Stimulated activated effector memory CD8-positive, alpha-beta T cell treated with anti-CD3 and anti-CD28 coated beads, Interleukin-12 subunit alpha, Interleukin-12 subunit beta, amount 100 ng/mL, for 72 hours (primary cell): ENCODE data around the gene HVCN1.
A peak's percentile ranks its signal among the peaks of the same experiment; 100 is the strongest.

Experiments used
- ATAC-seq: fragments of 150-1000 bp; cut with Tn5 transposase; 2 replicates; pipeline ENCODE4 v1.10.0; 2021
- DNase-seq, 2 donors: peaks; one replicate each; pipeline ENCODE4 v3.0.0; 2021 to 2022; ENCODE audit warnings: low spot score in 2 of 2
- H3K27ac Mint-ChIP-seq: one replicate; pipeline ENCODE4 v1.8.0; 2022; ENCODE audit warnings: mild to moderate bottlenecking, mixed read lengths
- H3K36me3 Mint-ChIP-seq: one replicate; pipeline ENCODE4 v1.8.0; 2022; ENCODE audit warnings: mild to moderate bottlenecking, mixed read lengths
- H3K4me1 Mint-ChIP-seq: one replicate; pipeline ENCODE4 v1.8.0; 2022; ENCODE audit warnings: mixed read lengths
- H3K4me3 Mint-ChIP-seq: one replicate; pipeline ENCODE4 v1.8.0; 2022; ENCODE audit warnings: mild to moderate bottlenecking, mixed read lengths
- H3K9me3 Mint-ChIP-seq: one replicate; pipeline ENCODE4 v1.8.0; 2022; ENCODE audit warnings: mixed read lengths

The HVCN1 gene

DNA sequence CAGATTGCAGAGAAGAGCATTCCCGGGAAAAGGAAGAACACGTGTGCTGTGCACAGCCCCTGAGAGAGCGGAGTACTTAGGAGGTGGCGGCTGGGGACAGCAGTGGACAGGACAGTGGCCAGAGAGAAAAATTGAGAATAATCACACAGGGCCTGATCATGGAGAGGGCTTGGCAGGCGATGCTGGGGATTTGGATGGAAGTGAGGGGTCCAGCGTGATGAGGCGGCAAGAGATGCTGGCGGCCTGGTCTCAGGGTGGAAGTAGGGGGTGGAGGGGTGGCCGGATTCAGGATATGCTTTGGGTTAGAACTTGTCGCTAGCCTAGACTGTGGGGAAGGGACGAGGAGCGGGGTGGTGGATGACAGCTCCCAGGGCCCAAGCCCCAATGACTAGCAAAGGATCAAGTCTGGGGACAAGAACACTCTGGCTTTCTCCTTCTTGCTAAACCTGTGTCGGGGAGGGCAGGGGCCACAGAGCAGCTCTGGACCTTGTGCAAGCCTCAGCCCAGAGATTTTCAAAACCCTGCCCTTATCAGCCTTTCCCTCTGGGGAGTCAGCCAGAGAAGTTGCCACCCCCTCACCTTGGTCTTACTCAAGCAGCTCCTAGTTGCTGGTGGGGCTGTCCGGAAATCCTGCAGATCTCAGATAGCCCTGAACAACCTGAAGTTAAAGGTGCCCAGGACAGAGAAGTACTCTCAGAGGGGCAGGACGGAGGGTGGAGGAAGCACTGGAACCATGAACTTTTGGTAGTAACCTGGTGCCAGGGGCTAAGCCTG, 1.3 kb downstream of the HVCN1 start:
- H3K27ac Mint-ChIP-seq, result peak overlapping the region; percentile 18
- no peaks in the 10 kb centered on the region for H3K9me3 Mint-ChIP-seq
- H3K4me3 Mint-ChIP-seq, result peak overlapping the region; percentile 92
- ATAC-seq, result no peak
- H3K4me1 Mint-ChIP-seq, result peaks cover 34% of the 10 kb centered on the region
- H3K36me3 Mint-ChIP-seq, result no peaks in the 10 kb centered on the region
- no peak for DNase-seq

DNA sequence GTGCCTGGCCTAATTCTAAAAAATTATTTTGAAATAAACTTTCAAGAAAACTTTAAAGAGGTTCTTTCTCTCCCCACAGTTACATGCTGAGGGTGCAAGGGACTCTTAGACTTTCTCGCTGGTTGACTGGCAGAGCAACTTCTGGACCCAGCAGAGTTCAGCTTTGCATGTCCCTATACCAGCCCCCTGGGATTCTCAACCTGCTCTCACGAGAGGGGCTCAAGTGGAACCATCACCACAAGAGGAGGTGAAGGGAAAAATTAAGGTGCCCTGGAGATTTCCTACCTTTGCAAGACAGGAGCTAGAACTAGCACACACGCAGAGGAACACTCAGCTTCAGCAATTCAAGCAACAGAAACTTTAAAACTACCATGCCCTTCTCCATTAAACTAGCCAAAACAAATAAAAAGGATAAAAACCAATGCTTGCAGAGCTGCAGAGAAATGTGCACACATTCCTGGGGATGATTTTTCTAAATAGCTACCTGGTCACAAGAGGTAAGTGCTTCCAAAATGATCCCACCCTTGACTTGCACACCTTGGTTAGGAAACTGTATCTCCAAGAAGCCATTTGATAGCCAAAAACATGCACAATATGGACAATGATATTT, 2.5 kb downstream of the HVCN1 start:
- no peak for ATAC-seq
- no peak overlapping the region for H3K27ac Mint-ChIP-seq
- no peak for DNase-seq
- H3K9me3 Mint-ChIP-seq, result no peaks in the 10 kb centered on the region
- peaks cover 34% of the 10 kb centered on the region for H3K4me1 Mint-ChIP-seq
- peak overlapping the region; percentile 92 for H3K4me3 Mint-ChIP-seq
- no peaks in the 10 kb centered on the region for H3K36me3 Mint-ChIP-seq

DNA sequence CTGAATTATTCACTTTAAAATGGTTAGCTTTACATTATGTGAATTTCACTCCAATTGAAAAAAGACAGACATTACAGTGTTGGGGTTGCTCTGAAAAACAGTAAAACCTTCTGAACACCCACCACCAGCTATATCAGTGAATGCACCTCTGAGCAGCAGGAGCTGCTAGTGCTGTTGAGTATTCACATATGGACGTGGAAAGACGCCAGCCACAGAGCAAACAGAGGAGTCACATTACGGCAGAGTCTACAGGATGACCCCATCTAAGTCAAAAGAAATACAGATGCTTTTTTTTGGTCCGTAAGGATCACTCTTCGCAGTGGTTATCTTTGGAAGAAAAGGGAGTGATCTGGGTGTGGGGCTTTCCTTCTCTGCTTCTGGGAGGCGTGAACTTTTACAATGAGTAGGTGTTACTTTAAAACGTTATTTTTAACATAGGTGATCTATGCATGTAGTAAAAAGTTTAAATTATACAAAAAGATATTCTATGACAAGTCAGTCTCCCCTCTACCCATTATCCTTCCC, 4.5 kb downstream of the HVCN1 start:
- Mint-ChIP-seq H3K4me3 (no peak overlapping the region), H3K9me3 (no peaks in the 10 kb centered on the region), H3K36me3 (no peaks in the 10 kb centered on the region), H3K27ac (no peak overlapping the region), H3K4me1 (peaks cover 21% of the 10 kb centered on the region)
- ATAC-seq (no peak), DNase-seq (no peak)

DNA sequence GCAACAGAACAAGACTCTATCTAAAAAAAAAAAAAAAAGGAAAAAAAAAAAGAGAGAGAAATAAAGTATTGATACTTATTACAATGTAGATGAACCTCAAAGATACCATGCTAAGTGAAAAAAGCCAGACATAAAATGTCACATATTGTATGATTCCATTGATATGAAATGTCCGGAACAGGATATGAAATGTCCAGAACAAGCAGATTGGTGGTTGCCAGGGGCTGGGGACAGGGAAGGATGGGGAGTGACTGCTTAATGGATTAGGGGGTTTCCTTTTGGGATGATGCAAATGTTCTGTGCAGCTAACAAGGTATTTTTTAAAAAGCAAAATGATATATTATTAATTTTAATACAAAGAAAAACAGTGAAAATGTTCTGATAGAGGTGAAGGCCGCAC, 5.0 kb downstream of the HVCN1 start:
- Mint-ChIP-seq H3K36me3 (no peaks in the 10 kb centered on the region), H3K4me1 (peaks cover 19% of the 10 kb centered on the region), H3K9me3 (no peaks in the 10 kb centered on the region), H3K27ac (no peak overlapping the region), H3K4me3 (no peak overlapping the region)
- no peak for ATAC-seq
- DNase-seq, result no peak

DNA sequence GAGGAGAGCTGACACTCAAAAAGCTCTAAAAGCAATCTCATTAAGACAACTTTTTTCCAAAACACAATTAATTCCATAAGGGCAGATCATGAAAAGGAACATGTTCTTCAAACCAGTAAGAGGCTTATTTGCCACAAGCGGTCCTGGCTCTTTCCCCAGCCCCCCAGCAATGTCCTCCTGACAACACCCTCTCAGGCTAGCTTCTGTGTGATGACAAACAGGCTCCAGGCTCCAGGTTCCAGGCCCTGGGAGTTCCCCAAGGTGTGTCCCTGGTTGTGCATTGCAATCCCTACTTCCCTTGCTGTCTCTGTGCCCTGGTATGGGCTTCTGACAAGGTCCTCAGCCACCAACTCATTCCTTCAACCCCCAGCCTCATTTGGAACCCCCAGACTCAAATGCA, 8.9 kb downstream of the HVCN1 start:
- Mint-ChIP-seq H3K9me3 (no peaks in the 10 kb centered on the region), H3K4me1 (peaks cover 23% of the 10 kb centered on the region), H3K4me3 (no peak overlapping the region), H3K36me3 (no peaks in the 10 kb centered on the region), H3K27ac (peak overlapping the region; percentile 55)
- DNase-seq (no peak), ATAC-seq (no peak)

DNA sequence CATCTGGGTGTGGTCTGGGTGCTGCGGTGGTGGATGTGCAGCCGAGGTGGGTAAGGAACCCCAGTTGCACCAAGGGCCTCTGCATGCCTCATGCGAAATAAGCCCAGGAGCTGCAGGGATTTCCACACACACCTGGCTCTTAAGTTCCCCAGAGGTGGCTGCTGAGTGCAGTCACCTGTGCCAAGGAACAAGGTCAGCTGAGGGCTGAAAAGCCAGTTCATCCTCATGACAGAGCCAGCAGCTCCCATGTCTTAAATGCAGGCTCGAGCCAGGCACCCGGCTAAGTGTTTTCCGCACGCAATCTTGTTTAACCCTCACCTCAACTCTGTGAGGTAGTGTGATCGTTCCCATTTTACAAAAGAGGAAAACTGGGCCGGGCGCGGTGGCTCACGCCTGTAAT, 9.7 kb downstream of the HVCN1 start:
- peaks cover 20% of the 10 kb centered on the region for H3K4me1 Mint-ChIP-seq
- H3K36me3 Mint-ChIP-seq, result no peaks in the 10 kb centered on the region
- peaks cover 3% of the 10 kb centered on the region for H3K9me3 Mint-ChIP-seq
- no peak overlapping the region for H3K27ac Mint-ChIP-seq
- DNase-seq (no peak), ATAC-seq (no peak)
- no peak overlapping the region for H3K4me3 Mint-ChIP-seq

DNA sequence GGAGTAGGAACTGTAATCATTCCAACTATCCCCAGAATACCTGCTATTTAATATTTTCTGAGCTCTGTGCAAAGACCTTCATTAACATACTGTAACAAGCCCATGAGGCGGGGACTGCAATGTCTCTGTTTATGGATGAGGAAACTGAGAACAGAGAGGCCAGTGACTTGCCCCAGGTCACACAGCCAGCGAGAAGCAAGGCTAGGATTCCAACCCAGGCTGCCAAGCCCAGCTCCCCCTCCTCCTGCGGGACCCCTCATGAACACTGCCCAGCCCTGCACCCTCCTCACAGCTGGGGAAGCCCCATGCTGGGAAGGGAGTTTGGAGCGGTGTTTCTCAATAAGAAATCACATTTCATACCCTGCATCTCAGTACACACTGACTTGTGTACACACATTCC, 10.9 kb downstream of the HVCN1 start:
- ATAC-seq (no peak), DNase-seq (no peak)
- peaks cover 3% of the 10 kb centered on the region for H3K9me3 Mint-ChIP-seq
- peak overlapping the region; percentile 30 for H3K4me3 Mint-ChIP-seq
- peaks cover 19% of the 10 kb centered on the region for H3K4me1 Mint-ChIP-seq
- H3K27ac Mint-ChIP-seq, result peak overlapping the region; percentile 88
- no peaks in the 10 kb centered on the region for H3K36me3 Mint-ChIP-seq

DNA sequence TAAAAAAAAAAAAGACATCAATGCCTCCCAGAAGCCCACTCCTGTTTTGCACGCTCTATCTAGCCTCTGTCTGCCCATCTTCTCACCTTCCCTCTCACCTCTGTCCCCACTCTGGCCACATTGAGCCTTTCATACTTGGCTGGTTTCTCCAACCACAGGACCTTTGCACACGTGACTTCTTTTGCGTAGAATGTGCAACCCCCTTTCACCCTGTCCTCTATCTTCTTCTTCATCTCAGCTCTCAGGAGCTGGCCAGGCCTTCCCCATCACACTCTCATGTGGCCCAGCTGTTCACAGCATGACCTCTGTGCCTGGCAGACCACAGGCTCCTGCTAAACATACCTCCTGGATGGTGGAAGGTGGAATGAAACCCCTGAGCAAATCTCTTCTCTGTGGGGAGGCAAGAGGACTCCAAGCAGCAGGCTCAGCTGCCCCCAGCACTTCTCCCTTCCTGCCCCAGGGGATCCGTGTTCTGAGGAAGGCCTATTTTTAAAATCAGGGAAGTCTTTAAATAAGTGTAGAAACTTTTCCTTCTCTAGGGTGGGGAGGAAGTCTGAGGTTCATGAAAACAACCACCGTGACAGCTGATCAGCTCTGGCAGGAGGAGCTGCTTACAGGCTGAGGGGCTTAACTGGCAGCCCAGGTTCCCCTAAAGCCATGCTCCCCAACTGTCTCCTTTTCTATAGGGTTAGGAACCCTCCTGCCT, 11.6 kb downstream of the HVCN1 start:
- H3K4me3 Mint-ChIP-seq, result peak overlapping the region; percentile 30
- no peak for DNase-seq
- H3K27ac Mint-ChIP-seq, result peak overlapping the region; percentile 88
- peak; percentile 51 for ATAC-seq
- peaks cover 3% of the 10 kb centered on the region for H3K9me3 Mint-ChIP-seq
- H3K36me3 Mint-ChIP-seq, result no peaks in the 10 kb centered on the region
- peaks cover 19% of the 10 kb centered on the region for H3K4me1 Mint-ChIP-seq

DNA sequence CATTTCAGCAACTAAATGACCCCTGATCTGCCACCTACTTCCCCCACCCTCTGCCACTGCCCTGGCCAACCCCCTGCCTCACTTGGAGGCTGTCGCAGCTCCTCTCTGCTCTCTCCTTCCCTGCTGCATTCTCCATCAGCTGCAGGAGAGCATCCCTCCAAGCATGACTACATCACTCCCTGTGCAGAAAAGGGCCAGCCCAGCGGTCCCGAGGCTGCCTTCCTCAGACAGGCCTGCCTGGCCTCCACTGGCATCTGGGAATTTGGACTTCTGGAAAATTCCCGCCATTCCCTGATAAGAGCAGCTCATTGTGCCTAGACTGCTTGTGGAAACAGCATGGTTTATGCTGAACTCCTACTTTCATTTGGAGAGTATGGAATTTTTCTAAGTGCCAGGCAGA, 12.7 kb downstream of the HVCN1 start:
- Mint-ChIP-seq H3K4me1 (peaks cover 19% of the 10 kb centered on the region), H3K4me3 (no peak overlapping the region), H3K9me3 (peaks cover 3% of the 10 kb centered on the region), H3K36me3 (no peaks in the 10 kb centered on the region), H3K27ac (peak overlapping the region; percentile 88)
- no peak for DNase-seq
- ATAC-seq, result no peak

DNA sequence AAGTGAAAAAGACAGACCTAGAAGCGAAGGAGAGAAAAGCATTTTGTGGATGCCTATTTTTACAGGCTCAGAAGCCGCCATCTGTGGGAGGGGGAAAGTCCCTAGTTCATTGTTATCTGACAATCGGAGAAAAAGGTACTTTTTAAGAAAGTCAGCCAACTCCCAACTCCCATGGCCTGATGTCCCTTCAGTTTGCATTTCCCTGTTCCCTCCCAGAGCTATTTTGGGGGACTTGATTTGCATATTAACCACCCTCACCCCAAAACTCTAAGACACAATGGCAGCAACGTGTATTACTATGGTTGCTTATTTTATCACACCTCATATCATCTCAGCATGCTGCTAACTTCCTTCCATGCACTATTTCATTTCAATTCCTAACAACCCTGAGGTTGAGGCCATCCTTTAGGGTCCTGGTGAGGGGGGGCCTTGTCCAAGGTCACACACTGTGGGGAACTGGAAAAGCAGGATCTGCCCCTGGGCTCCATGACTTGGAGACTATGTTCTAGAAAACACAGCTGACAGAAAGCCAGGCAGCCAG, 18.7 kb downstream of the HVCN1 start:
- Mint-ChIP-seq H3K4me1 (peaks cover 23% of the 10 kb centered on the region), H3K4me3 (peak overlapping the region; percentile 23), H3K9me3 (peaks cover 3% of the 10 kb centered on the region), H3K27ac (peak overlapping the region; percentile 84), H3K36me3 (no peaks in the 10 kb centered on the region)
- ATAC-seq, result peak; percentile 56
- no peak for DNase-seq

DNA sequence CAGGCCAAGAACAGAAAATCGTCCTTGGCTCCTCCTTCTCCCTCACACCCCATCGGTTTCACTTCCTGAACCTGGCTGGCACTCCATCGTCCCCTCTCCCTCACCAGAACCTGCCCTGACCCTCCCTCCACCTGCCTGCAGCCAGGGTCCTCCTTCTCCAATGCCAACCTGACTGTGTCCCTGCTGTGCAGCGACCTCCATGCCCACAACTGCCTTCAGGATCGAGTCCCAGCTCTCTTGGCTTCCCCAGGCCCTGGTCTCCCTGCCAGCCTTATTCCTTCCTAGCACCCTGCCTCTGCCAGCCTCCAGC, 19.8 kb downstream of the HVCN1 start:
- peak overlapping the region; percentile 23 for H3K4me3 Mint-ChIP-seq
- peak overlapping the region; percentile 84 for H3K27ac Mint-ChIP-seq
- no peaks in the 10 kb centered on the region for H3K36me3 Mint-ChIP-seq
- peaks cover 23% of the 10 kb centered on the region for H3K4me1 Mint-ChIP-seq
- ATAC-seq (peak; percentile 34), DNase-seq (no peak)
- H3K9me3 Mint-ChIP-seq, result no peaks in the 10 kb centered on the region

DNA sequence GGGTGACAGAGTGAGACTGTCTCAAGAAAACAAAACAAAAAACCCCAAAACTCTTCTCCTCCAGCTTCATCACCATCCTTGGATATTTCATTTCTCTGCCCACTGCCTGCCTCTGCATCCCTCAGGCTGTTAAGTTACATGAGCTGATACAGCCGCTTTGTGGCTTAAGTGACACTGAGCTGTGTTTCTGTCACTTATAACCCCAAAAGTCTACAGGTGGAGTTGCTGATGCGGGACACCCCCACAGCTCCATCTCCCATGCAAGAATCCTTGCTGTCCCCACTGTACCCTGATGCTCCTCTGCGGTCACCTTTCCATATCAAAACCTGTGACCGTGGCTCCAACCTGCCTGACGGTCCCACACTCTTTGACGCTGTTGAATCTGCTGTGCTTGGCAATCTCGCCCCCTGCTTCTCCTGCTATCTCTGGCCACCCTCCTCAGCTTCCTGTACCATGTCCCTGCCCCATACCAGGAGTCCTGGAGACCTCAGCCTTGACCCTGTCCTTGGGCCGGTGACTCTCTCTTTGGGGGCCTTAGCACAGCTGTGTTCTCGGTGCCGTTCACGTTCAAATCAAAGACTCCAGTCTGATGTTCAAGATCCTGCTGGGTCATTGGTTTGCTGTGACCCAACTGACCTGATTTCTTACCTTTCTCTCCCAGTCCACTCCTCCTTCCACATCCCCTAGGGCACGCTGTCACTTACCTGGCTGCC, 20.3 kb downstream of the HVCN1 start:
- DNase-seq, result no peak
- ATAC-seq, result no peak
- Mint-ChIP-seq H3K27ac (peak overlapping the region; percentile 84), H3K9me3 (no peaks in the 10 kb centered on the region), H3K4me1 (peaks cover 23% of the 10 kb centered on the region), H3K36me3 (no peaks in the 10 kb centered on the region), H3K4me3 (peak overlapping the region; percentile 23)

DNA sequence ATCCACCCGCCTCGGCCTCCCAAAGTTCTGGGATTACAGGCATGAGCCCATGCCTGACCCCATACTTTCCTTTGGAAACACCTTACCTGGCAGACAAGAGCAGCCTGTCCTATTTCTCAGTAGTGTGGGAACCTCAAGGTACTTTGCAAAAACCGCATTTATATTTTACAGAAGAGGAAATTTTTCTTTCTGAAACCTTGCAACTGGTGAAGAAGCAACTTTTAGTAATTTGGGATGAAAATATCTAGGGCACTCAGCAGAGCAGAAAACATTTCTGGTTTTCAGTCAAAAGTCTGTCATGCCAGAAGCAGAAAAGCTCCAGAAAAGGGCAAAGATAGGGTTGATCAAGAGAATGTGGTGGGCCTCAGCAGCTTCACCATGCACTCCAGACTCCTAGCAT, 21.2 kb downstream of the HVCN1 start:
- H3K4me1 Mint-ChIP-seq, result peaks cover 23% of the 10 kb centered on the region
- DNase-seq (no peak), ATAC-seq (no peak)
- no peak overlapping the region for H3K4me3 Mint-ChIP-seq
- H3K9me3 Mint-ChIP-seq, result no peaks in the 10 kb centered on the region
- H3K36me3 Mint-ChIP-seq, result no peaks in the 10 kb centered on the region
- no peak overlapping the region for H3K27ac Mint-ChIP-seq

DNA sequence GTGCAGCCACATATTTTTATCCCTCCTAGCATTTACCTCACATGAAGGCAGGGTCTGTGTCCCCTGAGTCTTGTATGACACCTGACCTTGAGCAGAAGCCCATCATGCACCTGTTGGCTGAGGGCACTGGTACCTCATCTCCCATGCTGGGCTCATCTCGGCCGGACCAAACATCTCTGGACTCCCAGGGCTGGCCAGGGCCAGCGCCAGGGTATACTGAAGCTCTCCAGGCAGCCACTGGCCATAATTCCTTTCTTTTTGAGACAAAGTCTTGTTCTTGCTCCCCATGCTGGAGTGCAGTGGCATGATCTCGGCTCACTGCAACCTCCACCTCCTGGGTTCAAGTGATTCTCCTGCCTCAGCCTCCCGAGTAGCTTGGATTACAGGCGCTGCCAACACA, 22.0 kb downstream of the HVCN1 start:
- Mint-ChIP-seq H3K27ac (no peak overlapping the region), H3K4me3 (no peak overlapping the region), H3K4me1 (peaks cover 26% of the 10 kb centered on the region), H3K36me3 (no peaks in the 10 kb centered on the region), H3K9me3 (no peaks in the 10 kb centered on the region)
- no peak for DNase-seq
- ATAC-seq, result no peak

DNA sequence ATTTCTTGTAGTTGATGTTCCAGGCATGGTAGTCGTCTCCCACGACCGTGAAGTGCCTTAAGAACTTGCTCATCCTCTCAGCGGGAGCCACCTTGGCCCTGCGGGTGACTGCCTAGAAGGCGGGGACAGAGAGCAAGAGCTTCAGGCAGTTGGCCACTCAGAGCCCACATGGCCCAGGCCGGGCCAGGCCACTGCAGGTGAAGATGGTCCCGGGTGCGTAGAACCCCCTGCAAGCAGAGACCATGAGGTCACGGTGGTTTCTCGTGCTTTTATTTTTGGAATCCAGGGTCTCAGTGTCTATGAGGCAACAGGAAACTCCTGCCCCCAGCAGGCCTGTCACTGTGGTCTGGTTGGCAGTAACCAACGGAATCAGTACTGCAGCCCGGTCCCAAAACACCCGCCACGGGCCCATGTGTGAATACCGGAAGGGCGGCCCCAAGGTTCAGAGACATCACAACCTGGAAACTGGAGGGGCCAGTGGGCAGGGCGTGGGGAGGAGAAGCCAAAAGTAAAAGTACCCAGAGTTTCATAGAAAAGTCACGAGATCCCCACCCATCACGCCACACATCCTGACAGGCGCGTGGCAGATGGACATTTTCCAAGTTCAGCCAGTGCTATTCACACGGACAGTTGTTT, 27.5 kb downstream of the HVCN1 start:
- peak overlapping the region; percentile 92 for H3K27ac Mint-ChIP-seq
- DNase-seq (peak; percentile 32 to 80), ATAC-seq (peak; percentile 91)
- H3K4me3 Mint-ChIP-seq, result peak overlapping the region; percentile 65
- H3K4me1 Mint-ChIP-seq, result peaks cover 28% of the 10 kb centered on the region
- H3K9me3 Mint-ChIP-seq, result no peaks in the 10 kb centered on the region
- H3K36me3 Mint-ChIP-seq, result peaks cover 5% of the 10 kb centered on the region
